ENCODE measurements around the gene FUNDC2. TPM values are rescaled to one million over a fixed set of nuclear protein-coding genes. Genes with fewer than 3 reads are reported as not detected.

FUNDC2 gene
- total and polyA plus RNA-seq, 8 donors = 50.3 to 88.1 (median 72.0) TPM

- intact Hi-C loops (cut with DNase I) = no loop called here
- Histone ChIP-seq H3K4me1 (peaks cover 0 to 4% (median 0%) of the 10 kb centered on the region in 3 donors), H3K27me3 (no peaks in the 10 kb centered on the region), H3K4me3 (peak overlapping the region; percentile 37 to 50 (median 44)), H3K9me3 (no peaks in the 10 kb centered on the region), H3K36me3 (no peaks in the 10 kb centered on the region), H3K27ac (peak overlapping the region in 3 of 4 donors; percentile 52 to 72 (median 57))
- ATAC-seq (peak in 3 of 4 donors; percentile 1 to 9 (median 2)), FAIRE-seq (no peak), DNase-seq (peak in 2 of 6 donors; percentile 66 to 80)
- TF ChIP-seq, protein P1, sequence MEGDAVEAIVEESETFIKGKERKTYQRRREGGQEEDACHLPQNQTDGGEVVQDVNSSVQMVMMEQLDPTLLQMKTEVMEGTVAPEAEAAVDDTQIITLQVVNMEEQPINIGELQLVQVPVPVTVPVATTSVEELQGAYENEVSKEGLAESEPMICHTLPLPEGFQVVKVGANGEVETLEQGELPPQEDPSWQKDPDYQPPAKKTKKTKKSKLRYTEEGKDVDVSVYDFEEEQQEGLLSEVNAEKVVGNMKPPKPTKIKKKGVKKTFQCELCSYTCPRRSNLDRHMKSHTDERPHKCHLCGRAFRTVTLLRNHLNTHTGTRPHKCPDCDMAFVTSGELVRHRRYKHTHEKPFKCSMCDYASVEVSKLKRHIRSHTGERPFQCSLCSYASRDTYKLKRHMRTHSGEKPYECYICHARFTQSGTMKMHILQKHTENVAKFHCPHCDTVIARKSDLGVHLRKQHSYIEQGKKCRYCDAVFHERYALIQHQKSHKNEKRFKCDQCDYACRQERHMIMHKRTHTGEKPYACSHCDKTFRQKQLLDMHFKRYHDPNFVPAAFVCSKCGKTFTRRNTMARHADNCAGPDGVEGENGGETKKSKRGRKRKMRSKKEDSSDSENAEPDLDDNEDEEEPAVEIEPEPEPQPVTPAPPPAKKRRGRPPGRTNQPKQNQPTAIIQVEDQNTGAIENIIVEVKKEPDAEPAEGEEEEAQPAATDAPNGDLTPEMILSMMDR (IDR thresholded peaks at IDR 0.05) = no peak
- 1 to 35% methylated on average over 25 of the region's 25 CpGs for WGBS, 2 donors
Observed at GRCh38 chrX:155071694-155072280, 45.1 kb downstream of the FUNDC2 start.

DNA sequence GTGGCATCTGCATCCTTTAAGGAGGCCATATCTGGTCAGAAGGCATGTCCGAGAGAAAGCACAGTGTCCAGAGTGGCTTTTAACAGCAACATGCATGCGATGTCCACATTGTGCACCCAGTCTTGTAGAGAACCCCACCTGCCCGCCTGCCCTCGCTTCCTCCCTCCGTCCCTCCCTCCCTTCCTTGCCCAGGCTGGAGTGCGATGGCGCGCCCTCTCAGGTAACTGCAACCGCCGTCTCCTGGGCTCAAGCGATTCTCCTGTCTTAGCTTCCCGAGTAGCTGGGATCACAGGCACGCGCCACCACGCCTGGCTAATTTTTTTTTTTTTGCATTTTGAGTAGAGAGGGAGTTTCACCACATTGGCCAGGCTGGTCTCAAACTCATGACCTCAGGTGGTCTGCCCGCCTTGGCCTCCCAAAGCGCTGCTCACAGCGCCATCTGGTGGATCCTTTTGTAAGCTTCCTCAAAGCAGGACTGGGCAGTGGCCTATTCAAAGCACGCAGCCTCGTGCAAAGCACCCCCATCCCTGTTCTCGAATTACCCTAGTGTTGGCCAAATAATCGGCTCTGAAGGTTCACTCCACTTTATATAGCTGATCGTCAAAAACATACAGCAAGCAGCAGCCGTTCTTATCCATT, 59.7 kb downstream of the FUNDC2 start:
- H3K27me3 ChIP-seq = no peaks in the 10 kb centered on the region
- TF ChIP-seq, protein P1 (IDR thresholded peaks at IDR 0.05) = peak in 3 of 4 donors; percentile 13 to 36 (median 14)
- intact Hi-C loops (cut with DNase I) = no loop called here
- H3K4me1 ChIP-seq = no peaks in the 10 kb centered on the region
- H3K4me3 ChIP-seq = no peak overlapping the region
- peak in 3 of 6 donors; percentile 20 to 43 (median 34) for DNase-seq
- 67 to 70% methylated on average over 24 of the region's 24 CpGs for WGBS, 2 donors
- ATAC-seq = peak; percentile 62 to 80 (median 70)
- no peaks in the 10 kb centered on the region for H3K9me3 ChIP-seq
- no peak for FAIRE-seq
- H3K36me3 ChIP-seq = no peaks in the 10 kb centered on the region
- no peak overlapping the region for H3K27ac ChIP-seq

DNA sequence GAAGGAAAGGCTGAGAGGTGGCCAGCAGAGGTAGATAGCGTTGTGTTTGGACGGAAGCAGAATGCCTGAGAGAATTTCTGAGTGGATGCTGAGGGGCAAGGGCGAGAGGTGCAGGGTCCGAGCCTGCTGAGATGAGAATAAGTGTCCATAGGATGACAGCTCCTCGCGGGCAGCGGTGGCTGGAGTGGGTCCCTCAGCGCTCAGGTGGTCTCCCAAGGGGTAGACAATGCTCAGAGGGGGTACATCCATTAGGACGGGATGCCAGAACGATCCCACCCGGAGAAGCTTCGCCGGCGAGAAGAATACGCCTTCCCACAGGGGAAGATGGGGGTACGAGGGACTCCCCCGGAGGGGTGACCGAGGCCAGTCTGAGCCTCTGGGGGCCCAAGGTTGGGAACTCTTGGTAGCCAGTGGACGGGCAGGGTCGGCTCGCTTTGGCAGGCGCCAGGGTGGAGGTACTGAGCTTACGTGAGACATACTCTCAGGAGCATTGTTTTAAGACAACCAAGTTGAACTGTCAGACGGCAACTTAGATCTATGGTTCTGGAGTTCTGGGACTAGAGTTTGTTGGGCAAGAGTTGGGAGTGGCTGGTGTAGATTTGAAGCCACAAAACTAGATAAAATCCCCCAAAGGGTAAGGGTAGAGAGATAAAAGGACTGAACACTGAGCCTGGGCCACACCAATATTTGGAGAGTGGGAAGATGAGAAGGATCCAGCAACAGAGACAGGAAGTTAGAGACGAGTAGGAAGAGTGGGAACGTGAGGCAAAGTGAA, 60.5 kb downstream of the FUNDC2 start:
- no peak for FAIRE-seq
- TF ChIP-seq, protein P1 (IDR thresholded peaks at IDR 0.05) = no peak

GRCh38 chrX:155094468-155095061, 67.9 kb downstream of the FUNDC2 start:
- intact Hi-C loops (cut with DNase I) = no loop called here

More for the DNA sequence above, 60.5 kb downstream of the FUNDC2 start:
- 83 to 92% methylated on average over 26 of the region's 26 CpGs for WGBS, 2 donors
- Histone ChIP-seq H3K4me3 (no peak overlapping the region), H3K27me3 (no peaks in the 10 kb centered on the region), H3K36me3 (peaks cover 0 to 5% (median 0%) of the 10 kb centered on the region in 3 donors), H3K4me1 (no peaks in the 10 kb centered on the region), H3K27ac (no peak overlapping the region), H3K9me3 (no peaks in the 10 kb centered on the region)
- DNase-seq (peak in 1 of 6 donors; percentile 49), ATAC-seq (no peak)
- intact Hi-C loops (cut with DNase I) = no loop called here

More at GRCh38 chrX:155094468-155095061, 67.9 kb downstream of the FUNDC2 start:
- H3K36me3 ChIP-seq = peaks cover 0 to 5% (median 0%) of the 10 kb centered on the region in 3 donors
- H3K27ac ChIP-seq = no peak overlapping the region
- ATAC-seq (peak; percentile 62 to 80 (median 69)), DNase-seq (no peak), FAIRE-seq (no peak)
- H3K4me1 ChIP-seq = no peaks in the 10 kb centered on the region
- no peaks in the 10 kb centered on the region for H3K9me3 ChIP-seq
- no peaks in the 10 kb centered on the region for H3K27me3 ChIP-seq
- TF ChIP-seq, protein P1 (IDR thresholded peaks at IDR 0.05) = peak in 3 of 4 donors; percentile 13 to 50 (median 44)
- WGBS, 2 donors = 22 to 32% methylated on average over 4 of the region's 4 CpGs
- no peak overlapping the region for H3K4me3 ChIP-seq

All from pancreas (tissue), 10 donors.